K562 (cell line): ENCODE data around the gene SLC12A9. TPM values are rescaled to one million over a fixed set of nuclear protein-coding genes. Genes with fewer than 3 reads are reported as not detected.

Experiments
- BCL6 ChIP-seq: fragments of 250-450 bp; sonication (Bioruptor Pico); IDR thresholded peaks from 2 replicates; pipeline ENCODE4 v1.4.0; 2020
- CAMTA2 ChIP-seq: fragments of 250-450 bp; sonication (Bioruptor Pico); conservative IDR thresholded peaks from 2 replicates; pipeline ENCODE4 v1.5.1; 2022
- COPS2 ChIP-seq: fragments of 450-650 bp; conservative IDR thresholded peaks from 2 replicates; pipeline ENCODE4 v1.6.1; 2016; ENCODE audit warnings: mild to moderate bottlenecking, moderate library complexity
- CTCF ChIP-seq, 3 experiments: IDR thresholded peaks in 2 of 3; conservative IDR thresholded peaks in 1 of 3; 2 replicates each; pipeline ENCODE4 v1.5.1; 2011 to 2012; ENCODE audit warnings: low read length in 3 of 3, mild to moderate bottlenecking in 3 of 3, control low read depth in 2 of 3, improper control_type of control experiment in 1 of 3, inconsistent platforms in 1 of 3, low read depth in 1 of 3, mixed read lengths in 1 of 3, moderate library complexity in 1 of 3; ENCODE audit not compliant: insufficient read depth in 2 of 3
- E2F4 ChIP-seq: sonication (generic); formaldehyde crosslinking; IDR thresholded peaks from 2 replicates; pipeline ENCODE4 v1.8.0; 2022; ENCODE audit warnings: mild to moderate bottlenecking, low read depth, missing genetic modification reagents
- KAT2B ChIP-seq: IDR thresholded peaks from one replicate; pipeline ENCODE4 v1.6.1; 2012; ENCODE audit warnings: low read depth, mild to moderate bottlenecking, control low read depth, inconsistent platforms, low read length, moderate library complexity
- MED1 ChIP-seq: sonication (generic); formaldehyde crosslinking; IDR thresholded peaks from 2 replicates; pipeline ENCODE4 v1.8.1; 2023; ENCODE audit warnings: missing genetic modification reagents, borderline replicate concordance
- NELFE ChIP-seq: IDR thresholded peaks from 2 replicates; pipeline ENCODE4 v1.6.1; 2011; ENCODE audit warnings: mild to moderate bottlenecking; ENCODE audit not compliant: insufficient read depth, insufficient read length
- NR4A1 ChIP-seq, 2 experiments: fragments of 250-450 bp in 1 of 2; fragments of 450-650 bp in 1 of 2; sonication (Bioruptor Pico) in 1 of 2; IDR thresholded peaks; 2 replicates each; pipeline versions ENCODE4 v1.4.0 to v1.6.1; 2016 to 2020; ENCODE audit warnings: mild to moderate bottlenecking in 2 of 2, missing compliant biosample characterization in 1 of 2, missing genetic modification characterization in 1 of 2, moderate library complexity in 1 of 2
- PREB ChIP-seq: sonication (generic); formaldehyde crosslinking; IDR thresholded peaks from 2 replicates; pipeline ENCODE4 v1.8.1; 2023; ENCODE audit warnings: mild to moderate bottlenecking, missing genetic modification reagents
- SIN3A ChIP-seq, 2 experiments: fragments of 150-350 bp in 1 of 2; IDR thresholded peaks; 2 replicates each; pipeline ENCODE4 v1.6.1; 2011 to 2016; ENCODE audit warnings: borderline replicate concordance in 2 of 2, low read depth in 2 of 2, low read length in 2 of 2, mild to moderate bottlenecking in 2 of 2, moderate library complexity in 2 of 2; ENCODE audit not compliant: control insufficient read depth in 1 of 2
- SMAD3 ChIP-seq: fragments of 450-650 bp; formaldehyde crosslinking; conservative IDR thresholded peaks from 2 replicates; pipeline ENCODE4 v1.4.0; 2020; ENCODE audit warnings: mild to moderate bottlenecking
- SMAD4 ChIP-seq: fragments of 250-450 bp; sonication (Bioruptor Pico); conservative IDR thresholded peaks from 2 replicates; pipeline ENCODE4 v1.8.0; 2021; ENCODE audit warnings: inconsistent platforms, mild to moderate bottlenecking, moderate library complexity
- SP2 ChIP-seq: IDR thresholded peaks from 2 replicates; pipeline ENCODE4 v1.6.1; 2011; ENCODE audit warnings: mild to moderate bottlenecking, low read depth, low read length, moderate library complexity; ENCODE audit not compliant: poor library complexity, severe bottlenecking; ENCODE audit errors: extremely low read depth
- SREBF1 ChIP-seq: fragments of 150-350 bp; IDR thresholded peaks from 2 replicates; pipeline ENCODE4 v1.6.1; 2014; ENCODE audit warnings: antibody characterized with exemption, low read depth, low read length, borderline replicate concordance
- ZNF24 ChIP-seq: fragments of 450-650 bp; IDR thresholded peaks from 2 replicates; pipeline ENCODE4 v1.6.1; 2016
- ZNF512 ChIP-seq: IDR thresholded peaks from 2 replicates; pipeline ENCODE4 v1.6.1; 2016; ENCODE audit warnings: missing genetic modification characterization, missing compliant biosample characterization
- ZNF589 ChIP-seq: fragments of 200-800 bp; sonication (Bioruptor generic); IDR thresholded peaks from 2 replicates; pipeline ENCODE4 v1.6.1; 2016; ENCODE audit warnings: low read depth, missing genetic modification characterization, missing compliant biosample characterization
- polyA plus RNA-seq, 8 experiments: library from polyadenylated mRNA; depleted of rRNA in 4 of 8; stranded (reverse) in 5 of 8; unstranded in 3 of 8; fragments of >200 nt; fragmentation: Nextera tagmentation in 2 of 8; fragmentation: Illumina TruSeq in 1 of 8; extraction: Ambion mirVana in 2 of 8; extraction: Trizol in 1 of 8; gene quantifications; 2 replicates each; pipeline versions ENCODE4 v1.2.1 to v1.2.3, GENCODE V29; 2011 to 2014; ENCODE audit warnings: inconsistent platforms in 1 of 8, missing spikeins in 1 of 8
- total RNA-seq, 7 experiments: library from RNA; depleted of rRNA in 6 of 7; stranded (reverse); fragments of >200 nt in 6 of 7; fragmentation: Illumina TruSeq in 2 of 7; extraction: Trizol in 2 of 7; gene quantifications; 2 replicates each; pipeline versions ENCODE4 v1.2.1 to v1.2.3, GENCODE V29; 2011 to 2021; ENCODE audit warnings: low replicate concordance in 1 of 7

Gene SLC12A9
- total and polyA plus RNA-seq, 9 of the 15 experiments (the other 6 are each of a cell fraction or from before 2014, with no cell fraction given), result 0.06 to 20.2 (median 10.7) TPM

- TF ChIP-seq E2F4 (CRISPR knock-in tag) (no peak), NELFE (no peak), SIN3A (IDR thresholded peaks at IDR 0.05; ENCODE audit: borderline replicate concordance in 2 of 2, control insufficient read depth in 1 of 2, low read depth in 2 of 2, low read length in 2 of 2) (0 out of 4 replicates have a peak, but pooled peaks of 1 of the 2 experiments have one; percentile 23), MED1 (no peak), ZNF24 (no peak), KAT2B (no peak), COPS2 (no peak), SP2 (no peak), ZNF589 (CRISPR knock-in tag) (no peak), SREBF1 (no peak), BCL6 (CRISPR knock-in tag) (no peak), NR4A1 (CRISPR knock-in tag; IDR thresholded peaks at IDR 0.05) (0 out of 2 replicates have a peak, but pooled peaks have one; percentile 7), NR4A1 (tag; IDR thresholded peaks at IDR 0.05) (no peak), ZNF512 (no peak), SMAD4 (CRISPR knock-in tag) (no peak), CAMTA2 (CRISPR knock-in tag) (no peak), PREB (CRISPR knock-in tag) (0 out of 2 replicates have a peak, but pooled peaks have one; percentile 41), CTCF (IDR thresholded peaks at IDR 0.05 in 2 of 3, conservative IDR thresholded peaks at IDR 0.05 in 1 of 3; ENCODE audit: insufficient read depth in 2 of 3, low read depth in 1 of 3, low read length in 3 of 3) (no peak), SMAD3 (0 out of 2 replicates have a peak, but pooled peaks have one; percentile 49)
Measured at GRCh38 chr7:100888291-100888987, 35.9 kb downstream of the SLC12A9 start (continued).
